ENCODE measurements around the gene CS. TPM values are rescaled to one million over a fixed set of nuclear protein-coding genes. Genes with fewer than 3 reads are reported as not detected.

CS gene
- total RNA-seq, 3 donors from 2014 or later (not counting 1 experiment from before 2014, with no cell fraction given), result 185 to 190 (median 188) TPM

DNA sequence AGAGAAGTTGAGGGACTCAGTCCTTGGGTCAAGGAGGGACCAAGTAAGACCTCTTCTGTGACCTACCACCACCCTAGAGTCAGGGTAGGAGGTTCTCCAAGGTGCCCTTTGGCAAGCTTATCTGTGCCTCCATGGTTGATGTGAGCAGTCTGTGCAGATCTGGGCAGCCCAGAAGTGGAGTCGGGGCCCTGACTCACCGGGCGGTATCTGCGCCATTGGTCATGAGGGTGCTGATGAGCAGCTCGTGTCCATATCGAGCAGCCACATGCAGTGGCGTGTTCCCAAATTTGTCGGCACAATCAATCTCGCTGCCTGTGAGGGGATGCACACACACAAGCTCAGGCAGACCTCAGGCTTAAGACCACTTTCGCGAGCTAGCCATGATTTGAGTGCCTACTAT, 47.0 kb downstream of the CS start:
- ATAC-seq (no peak), DNase-seq (no peak)
- no peaks in the 10 kb centered on the region for H3K27me3 ChIP-seq (ENCODE audit: control insufficient read depth, insufficient read depth, low read length)
- peaks cover 10% of the 10 kb centered on the region for H3K36me3 Mint-ChIP-seq
- TF ChIP-seq, protein P1, sequence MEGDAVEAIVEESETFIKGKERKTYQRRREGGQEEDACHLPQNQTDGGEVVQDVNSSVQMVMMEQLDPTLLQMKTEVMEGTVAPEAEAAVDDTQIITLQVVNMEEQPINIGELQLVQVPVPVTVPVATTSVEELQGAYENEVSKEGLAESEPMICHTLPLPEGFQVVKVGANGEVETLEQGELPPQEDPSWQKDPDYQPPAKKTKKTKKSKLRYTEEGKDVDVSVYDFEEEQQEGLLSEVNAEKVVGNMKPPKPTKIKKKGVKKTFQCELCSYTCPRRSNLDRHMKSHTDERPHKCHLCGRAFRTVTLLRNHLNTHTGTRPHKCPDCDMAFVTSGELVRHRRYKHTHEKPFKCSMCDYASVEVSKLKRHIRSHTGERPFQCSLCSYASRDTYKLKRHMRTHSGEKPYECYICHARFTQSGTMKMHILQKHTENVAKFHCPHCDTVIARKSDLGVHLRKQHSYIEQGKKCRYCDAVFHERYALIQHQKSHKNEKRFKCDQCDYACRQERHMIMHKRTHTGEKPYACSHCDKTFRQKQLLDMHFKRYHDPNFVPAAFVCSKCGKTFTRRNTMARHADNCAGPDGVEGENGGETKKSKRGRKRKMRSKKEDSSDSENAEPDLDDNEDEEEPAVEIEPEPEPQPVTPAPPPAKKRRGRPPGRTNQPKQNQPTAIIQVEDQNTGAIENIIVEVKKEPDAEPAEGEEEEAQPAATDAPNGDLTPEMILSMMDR (IDR thresholded peaks at IDR 0.05), result no peak
- H3K9me3 Mint-ChIP-seq, result no peaks in the 10 kb centered on the region
- H3K4me3 Mint-ChIP-seq, result no peak overlapping the region
- H3K27me3 Mint-ChIP-seq (ENCODE audit: low read depth in 2 of 2), result no peaks in the 10 kb centered on the region
- H3K27ac Mint-ChIP-seq, result no peak overlapping the region
- peaks cover 16% of the 10 kb centered on the region for H3K4me1 ChIP-seq (ENCODE audit: control insufficient read depth, insufficient read depth, low read length)
- intact Hi-C loops (cut with micrococcal nuclease), result loop anchor here (10.0 kb wide), 1 partner anchor 212 kb away; the partner anchor contains the start of gene SPRYD4
- H3K4me3 ChIP-seq (ENCODE audit: low read length), result no peak overlapping the region
- H3K9me3 ChIP-seq (ENCODE audit: control insufficient read depth, insufficient read depth, low read length), result no peaks in the 10 kb centered on the region
- WGBS (ENCODE audit: insufficient coverage), result 96% methylated on average over 11 of the region's 11 CpGs
- H3K4me1 Mint-ChIP-seq, result peaks cover 0 to 19% of the 10 kb centered on the region in 2 donors
- no peak overlapping the region for H3K27ac ChIP-seq (ENCODE audit: low read length)
- H3K36me3 ChIP-seq (ENCODE audit: control insufficient read depth, insufficient read depth, low read length), result peaks cover 71% of the 10 kb centered on the region

DNA sequence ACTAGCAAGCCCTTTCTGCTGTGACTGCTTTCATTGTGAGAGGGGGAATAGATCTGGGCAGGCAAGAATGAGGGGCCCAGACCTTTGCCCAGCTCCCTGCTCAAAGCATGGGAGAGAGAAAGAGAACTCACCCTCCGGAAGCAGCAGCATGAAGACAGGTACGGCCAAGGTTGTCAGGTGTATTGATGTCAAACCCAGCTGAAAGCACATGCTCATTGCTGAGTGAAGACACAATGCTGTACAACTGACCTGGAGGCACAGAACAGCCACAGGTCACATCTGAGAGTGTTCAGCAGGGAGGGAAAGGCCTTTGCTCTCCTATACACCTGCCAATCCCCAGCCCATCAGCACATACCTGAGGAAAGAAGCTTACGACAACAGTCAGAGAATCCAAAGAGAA, 47.5 kb downstream of the CS start:
- TF ChIP-seq, protein P1 (IDR thresholded peaks at IDR 0.05), result no peak
- no peak overlapping the region for H3K4me3 Mint-ChIP-seq
- H3K27me3 ChIP-seq (ENCODE audit: control insufficient read depth, insufficient read depth, low read length), result no peaks in the 10 kb centered on the region
- intact Hi-C loops (cut with micrococcal nuclease), result loop anchor here (10.0 kb wide), 1 partner anchor 212 kb away; the partner anchor contains the start of gene SPRYD4
- no peaks in the 10 kb centered on the region for H3K9me3 Mint-ChIP-seq
- H3K4me1 ChIP-seq (ENCODE audit: control insufficient read depth, insufficient read depth, low read length), result peaks cover 14% of the 10 kb centered on the region
- DNase-seq, result no peak
- H3K4me3 ChIP-seq (ENCODE audit: low read length), result no peak overlapping the region
- no peak overlapping the region for H3K27ac Mint-ChIP-seq
- no peak for ATAC-seq
- WGBS (ENCODE audit: insufficient coverage), result 96% methylated on average over 3 of the region's 3 CpGs
- H3K27me3 Mint-ChIP-seq (ENCODE audit: low read depth in 2 of 2), result no peaks in the 10 kb centered on the region
- H3K9me3 ChIP-seq (ENCODE audit: control insufficient read depth, insufficient read depth, low read length), result no peaks in the 10 kb centered on the region
- H3K36me3 ChIP-seq (ENCODE audit: control insufficient read depth, insufficient read depth, low read length), result peaks cover 75% of the 10 kb centered on the region
- no peak overlapping the region for H3K27ac ChIP-seq (ENCODE audit: low read length)
- H3K4me1 Mint-ChIP-seq, result peaks cover 0 to 19% of the 10 kb centered on the region in 2 donors
- peaks cover 10% of the 10 kb centered on the region for H3K36me3 Mint-ChIP-seq

DNA sequence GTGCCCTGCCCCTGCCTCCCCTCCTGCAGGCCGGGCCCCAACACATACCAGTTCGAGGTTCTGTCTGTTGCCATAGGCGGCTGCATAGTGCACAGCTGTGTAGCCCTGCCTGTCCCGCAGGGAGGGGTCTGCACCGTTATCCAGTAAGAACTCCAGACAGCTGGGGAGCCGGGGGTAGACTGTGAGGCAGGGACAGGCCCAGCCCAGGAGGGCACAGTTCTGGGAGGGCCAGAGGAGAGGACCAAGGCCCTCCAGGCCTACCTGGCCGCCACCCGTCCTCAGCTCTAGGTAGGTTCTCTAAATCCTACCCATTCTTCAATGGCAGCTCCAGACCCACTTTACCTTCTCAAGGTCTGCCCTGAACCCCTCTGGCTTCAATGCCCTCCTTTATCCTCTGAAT, 51.4 kb downstream of the CS start:
- H3K27ac Mint-ChIP-seq, result no peak overlapping the region
- ATAC-seq (no peak), DNase-seq (no peak)
- TF ChIP-seq, protein P1 (IDR thresholded peaks at IDR 0.05), result no peak
- Histone ChIP-seq H3K4me3 (ENCODE audit: low read length) (no peak overlapping the region), H3K4me1 (ENCODE audit: control insufficient read depth, insufficient read depth, low read length) (no peaks in the 10 kb centered on the region), H3K27ac (ENCODE audit: low read length) (no peak overlapping the region), H3K27me3 (ENCODE audit: control insufficient read depth, insufficient read depth, low read length) (no peaks in the 10 kb centered on the region), H3K9me3 (ENCODE audit: control insufficient read depth, insufficient read depth, low read length) (no peaks in the 10 kb centered on the region), H3K36me3 (ENCODE audit: control insufficient read depth, insufficient read depth, low read length) (peaks cover 79% of the 10 kb centered on the region)
- H3K27me3 Mint-ChIP-seq (ENCODE audit: low read depth in 2 of 2), result no peaks in the 10 kb centered on the region
- peaks cover 0 to 4% of the 10 kb centered on the region in 2 donors for H3K4me1 Mint-ChIP-seq
- H3K4me3 Mint-ChIP-seq, result no peak overlapping the region
- intact Hi-C loops (cut with micrococcal nuclease), result no loop called here
- H3K9me3 Mint-ChIP-seq, result no peaks in the 10 kb centered on the region
- H3K36me3 Mint-ChIP-seq, result no peaks in the 10 kb centered on the region
- WGBS (ENCODE audit: insufficient coverage), result over 99% methylated on average over 8 of the region's 8 CpGs

DNA sequence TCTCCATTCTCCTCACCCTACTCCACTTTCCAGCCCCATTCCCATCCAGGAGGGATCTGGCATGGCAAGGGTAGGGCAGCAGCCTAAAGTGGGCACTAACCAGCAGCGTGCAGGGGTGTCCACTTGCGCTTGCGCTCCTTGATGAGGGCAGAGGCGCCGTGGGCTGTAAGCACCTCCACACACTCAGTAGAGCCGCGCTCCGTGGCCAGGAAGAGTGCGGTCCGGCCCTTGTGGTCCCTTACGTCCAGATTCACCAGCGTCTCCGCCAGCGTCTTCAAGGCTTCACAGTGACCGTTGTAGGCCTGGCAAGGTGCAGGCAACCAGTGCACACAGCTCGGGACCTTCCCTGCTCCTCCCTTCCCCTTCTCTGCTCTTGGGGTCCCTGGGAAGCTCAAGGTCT, 52.2 kb downstream of the CS start:
- TF ChIP-seq, protein P1 (IDR thresholded peaks at IDR 0.05), result no peak
- DNase-seq (no peak), ATAC-seq (no peak)
- Histone ChIP-seq H3K27ac (ENCODE audit: low read length) (no peak overlapping the region), H3K36me3 (ENCODE audit: control insufficient read depth, insufficient read depth, low read length) (peaks cover 79% of the 10 kb centered on the region), H3K4me1 (ENCODE audit: control insufficient read depth, insufficient read depth, low read length) (no peaks in the 10 kb centered on the region), H3K9me3 (ENCODE audit: control insufficient read depth, insufficient read depth, low read length) (no peaks in the 10 kb centered on the region), H3K4me3 (ENCODE audit: low read length) (no peak overlapping the region), H3K27me3 (ENCODE audit: control insufficient read depth, insufficient read depth, low read length) (no peaks in the 10 kb centered on the region)
- no peaks in the 10 kb centered on the region for H3K36me3 Mint-ChIP-seq
- H3K4me1 Mint-ChIP-seq, result peaks cover 0 to 4% of the 10 kb centered on the region in 2 donors
- H3K27me3 Mint-ChIP-seq (ENCODE audit: low read depth in 2 of 2), result no peaks in the 10 kb centered on the region
- WGBS (ENCODE audit: insufficient coverage), result 97% methylated on average over 16 of the region's 16 CpGs
- H3K27ac Mint-ChIP-seq, result no peak overlapping the region
- intact Hi-C loops (cut with micrococcal nuclease), result no loop called here
- no peaks in the 10 kb centered on the region for H3K9me3 Mint-ChIP-seq
- no peak overlapping the region for H3K4me3 Mint-ChIP-seq

Measured in natural killer cell (primary cell).